K562 (cell line): Measurements from ENCODE around the gene ANO1. TPM values are rescaled to one million over a fixed set of nuclear protein-coding genes. Genes with fewer than 3 reads are reported as not detected.

Experiments used
- ATAC-seq: fragments of 200-7000 bp; cut with Tn5 transposase; 3 replicates; pipeline ENCODE4 v1.9.1; 2020; ENCODE audit warnings: moderate library complexity
- BruUV-seq: library from RNA; stranded (reverse); fragments of 400-500 nt; replicated peaks from 2 replicates; lab custom pipeline; 2021; lab: Mats Ljungman, UMichigan
- CTCF ChIA-PET: fragments of 300-600 bp; formaldehyde crosslinking; extraction: SDS; loops from one replicate; lab custom pipeline; 2021; ENCODE audit warnings: low intra/inter-chr PET ratio; lab: Yijun Ruan, JAX
- POLR2A ChIA-PET: fragments of 300-600, 350-650 bp; sonication (Branson Sonifier 250); formaldehyde crosslinking; extraction: SDS; loops from one replicate; lab custom pipeline; 2021; ENCODE audit warnings: antibody characterized with exemption, inconsistent platforms; lab: Yijun Ruan, JAX
- DNase-seq, 4 experiments: peaks; one replicate each; pipeline versions ENCODE4 v3.0.0 to v3.0.0-alpha.2; 2011 to 2018; ENCODE audit warnings: low spot score in 3 of 4, mixed read lengths in 3 of 4; ENCODE audit errors: extremely low read depth in 1 of 4
- FAIRE-seq: peaks from 2 replicates; lab custom pipeline; 2011; peaks lifted over from hg19 to GRCh38; lab: Jason Lieb, UNC
- H2AFZ ChIP-seq: 2 replicates; pipeline ENCODE4 v1.6.0; 2011; ENCODE audit warnings: low read depth, low read length, control low read depth, inconsistent platforms
- H3K27ac ChIP-seq: fragments of 200-600 bp; 3 replicates; pipeline ENCODE4 v1.8.0; 2011; ENCODE audit warnings: low read depth, mild to moderate bottlenecking, control low read depth, inconsistent platforms, low read length, moderate library complexity, mixed read lengths; ENCODE audit errors: extremely low read depth
- H3K27me3 ChIP-seq, 2 experiments: fragments of 300-600 bp in 1 of 2; 2 replicates in 1 of 2; 3 replicates in 1 of 2; pipeline versions ENCODE4 v1.6.0 to v1.8.0; 2011; ENCODE audit warnings: inconsistent platforms in 2 of 2, low read length in 2 of 2, mild to moderate bottlenecking in 1 of 2, mixed read lengths in 1 of 2, moderate library complexity in 1 of 2; ENCODE audit not compliant: control insufficient read depth in 2 of 2, insufficient read depth in 2 of 2
- H3K36me3 ChIP-seq: fragments of 300-600 bp; 3 replicates; pipeline ENCODE4 v1.8.0; 2011; ENCODE audit warnings: mild to moderate bottlenecking, low read length, inconsistent platforms; ENCODE audit not compliant: control insufficient read depth, insufficient read depth
- H3K4me1 ChIP-seq, 2 experiments: fragments of 200-600 bp in 1 of 2; replicated peaks in 1 of 2; 2 replicates in 1 of 2; 3 replicates in 1 of 2; pipeline versions ENCODE4 v1.5.1 to v1.8.0; 2011; ENCODE audit warnings: inconsistent platforms in 2 of 2, low read length in 2 of 2, mild to moderate bottlenecking in 1 of 2, mixed read lengths in 1 of 2, moderate library complexity in 1 of 2; ENCODE audit not compliant: control insufficient read depth in 2 of 2, insufficient read depth in 2 of 2
- H3K4me2 ChIP-seq: 2 replicates; pipeline ENCODE4 v1.6.1; 2011; ENCODE audit warnings: low read length, control low read depth, inconsistent platforms, mixed read lengths; ENCODE audit not compliant: insufficient read depth
- H3K4me3 ChIP-seq: fragments of 200-600 bp; sonication (generic), shearing (Covaris generic); 2 replicates; pipeline ENCODE4 v1.5.1; 2016; ENCODE audit warnings: control low read depth, inconsistent platforms
- H3K79me2 ChIP-seq: fragments of 200-600 bp; 3 replicates; pipeline ENCODE4 v1.8.0; 2011; ENCODE audit warnings: low read length, inconsistent platforms; ENCODE audit not compliant: control insufficient read depth, insufficient read depth
- H3K9ac ChIP-seq, 2 experiments: 2 replicates each; pipeline versions ENCODE4 v1.6.0 to v1.6.1; 2011; ENCODE audit warnings: low read depth in 2 of 2, low read length in 2 of 2, control low read depth in 1 of 2, inconsistent platforms in 1 of 2, mild to moderate bottlenecking in 1 of 2, mixed read lengths in 1 of 2; ENCODE audit not compliant: insufficient read depth in 1 of 2
- H3K9me1 ChIP-seq: one replicate; pipeline ENCODE4 v1.6.0; 2011; ENCODE audit warnings: inconsistent platforms, mild to moderate bottlenecking, low read length, moderate library complexity; ENCODE audit not compliant: control insufficient read depth, insufficient read depth
- H3K9me3 ChIP-seq: replicated peaks from 2 replicates; pipeline ENCODE4 v1.5.1; 2011; ENCODE audit warnings: low read depth, low read length, inconsistent platforms; ENCODE audit not compliant: control insufficient read depth, insufficient read depth
- H4K20me1 ChIP-seq: replicated peaks from 2 replicates; pipeline ENCODE4 v1.6.1; 2011; ENCODE audit warnings: low read length, inconsistent platforms, mixed read lengths; ENCODE audit not compliant: control insufficient read depth, insufficient read depth
- CEBPG ChIP-seq, 3 experiments: fragments of 200-800 bp in 1 of 3; sonication (Bioruptor generic) in 1 of 3; sonication (generic) in 1 of 3; formaldehyde crosslinking in 1 of 3; IDR thresholded peaks in 2 of 3; conservative IDR thresholded peaks in 1 of 3; 2 replicates each; pipeline versions ENCODE4 v1.6.1 to v1.8.0; 2016 to 2022; ENCODE audit warnings: missing compliant biosample characterization in 2 of 3, missing genetic modification characterization in 2 of 3, mild to moderate bottlenecking in 1 of 3, missing genetic modification reagents in 1 of 3
- HNRNPLL ChIP-seq: fragments of 200-400 bp; formaldehyde crosslinking; IDR thresholded peaks from 2 replicates; pipeline ENCODE4 v1.6.1; 2017; ENCODE audit warnings: low read length, low read depth, mild to moderate bottlenecking; ENCODE audit not compliant: poor library complexity, severe bottlenecking
- MLX ChIP-seq, 2 experiments: fragments of 450-650 bp in 1 of 2; sonication (generic) in 1 of 2; formaldehyde crosslinking; conservative IDR thresholded peaks; 2 replicates each; pipeline versions ENCODE4 v1.4.0 to v1.8.1; 2020 to 2022; ENCODE audit warnings: mild to moderate bottlenecking in 1 of 2, missing genetic modification reagents in 1 of 2
- PATZ1 ChIP-seq: fragments of 250-450 bp; sonication (Bioruptor Pico); IDR thresholded peaks from 2 replicates; pipeline ENCODE4 v1.5.0; 2020; ENCODE audit warnings: mild to moderate bottlenecking, borderline replicate concordance
- SP1 ChIP-seq: sonication (generic); formaldehyde crosslinking; IDR thresholded peaks from 2 replicates; pipeline ENCODE4 v1.8.1; 2022; ENCODE audit warnings: mild to moderate bottlenecking, missing genetic modification reagents
- ZNF408 ChIP-seq: fragments of 250-450 bp; sonication (Bioruptor Pico); IDR thresholded peaks from 2 replicates; pipeline ENCODE4 v1.4.0; 2020; ENCODE audit warnings: low read depth, mild to moderate bottlenecking, moderate library complexity
- WGBS: fragments of 100-300 bp; shearing (Covaris generic); methylation state at CpG from one replicate; pipeline ENCODE4 v1.1.6; 2016; ENCODE audit warnings: low coverage, mixed read lengths; ENCODE audit not compliant: insufficient coverage; ENCODE audit errors: missing lambda C conversion rate; 5-methylcytosine and 5-hydroxymethylcytosine counted together
- in situ Hi-C: fragments of 300-500 bp; cut with MboI; formaldehyde crosslinking; loops from 4 replicates; pipeline ENCODE4 v1.15.0; 2018; ENCODE audit warnings: inconsistent platforms, mixed read lengths
- intact Hi-C: fragments of 100-400 bp; cut with micrococcal nuclease; formaldehyde crosslinking; loops from 2 replicates; pipeline ENCODE4 v1.14.2; 2022
- polyA plus RNA-seq, 8 experiments: library from polyadenylated mRNA; depleted of rRNA in 4 of 8; stranded (reverse) in 5 of 8; unstranded in 3 of 8; fragments of >200 nt; fragmentation: Nextera tagmentation in 2 of 8; fragmentation: Illumina TruSeq in 1 of 8; extraction: Ambion mirVana in 2 of 8; extraction: Trizol in 1 of 8; gene quantifications; 2 replicates each; pipeline versions ENCODE4 v1.2.1 to v1.2.3, GENCODE V29; 2011 to 2014; ENCODE audit warnings: inconsistent platforms in 1 of 8, missing spikeins in 1 of 8
- total RNA-seq, 7 experiments: library from RNA; depleted of rRNA in 6 of 7; stranded (reverse); fragments of >200 nt in 6 of 7; fragmentation: Illumina TruSeq in 2 of 7; extraction: Trizol in 2 of 7; gene quantifications; 2 replicates each; pipeline versions ENCODE4 v1.2.1 to v1.2.3, GENCODE V29; 2011 to 2021; ENCODE audit warnings: low replicate concordance in 1 of 7

ANO1 gene
- total and polyA plus RNA-seq, 9 of the 15 experiments (the other 6 are each of a cell fraction or from before 2014, with no cell fraction given): not detected

GRCh38 chr11:70067591-70068341 lies 10.4 kb upstream of the ANO1 start:
- H3K9me1 ChIP-seq: peaks cover 5% of the 10 kb centered on the region
- H2AFZ ChIP-seq: no peak overlapping the region
- 7% methylated on average over 20 of the region's 20 CpGs for WGBS
- no peak overlapping the region for H3K4me2 ChIP-seq
- H3K4me1 ChIP-seq: no peaks in the 10 kb centered on the region; a peak in 1 of 5 replicates
- H3K4me3 ChIP-seq: no peak overlapping the region
- ChIA-PET POLR2A (no interaction called here), CTCF (interaction anchor here (0.6 kb wide), 1 partner anchor 152 kb away, joined by 6 read pairs; no protein-coding TSS in a partner anchor)
- no peak overlapping the region; a peak in 1 of 4 replicates for H3K9ac ChIP-seq
- TF ChIP-seq HNRNPLL (no peak), MLX (CRISPR knock-in tag; conservative IDR thresholded peaks at IDR 0.05) (no peak)
- FAIRE-seq: no peak
- no peaks in the 10 kb centered on the region for H3K9me3 ChIP-seq
- no peaks in the 10 kb centered on the region for H3K79me2 ChIP-seq
- DNase-seq: no peak
- H4K20me1 ChIP-seq: peaks cover 7% of the 10 kb centered on the region
- no TSS peak for BruUV-seq
- peaks cover 39 to 88% of the 10 kb centered on the region in 2 experiments for H3K27me3 ChIP-seq
- in situ Hi-C loops: no loop called here
- H3K27ac ChIP-seq: no peak overlapping the region
- intact Hi-C loops: no loop called here
- ATAC-seq: no peak
- H3K36me3 ChIP-seq: no peaks in the 10 kb centered on the region

- in situ Hi-C loops: no loop called here
- POLR2A ChIA-PET: interaction anchor here (0.7 kb wide), 1 partner anchor 157 kb away, joined by 4 read pairs; no protein-coding TSS in a partner anchor
- H3K4me3 ChIP-seq: no peak overlapping the region
- H3K9ac ChIP-seq: no peak overlapping the region
- H3K9me1 ChIP-seq: peaks cover 5% of the 10 kb centered on the region
- H3K4me1 ChIP-seq: no peaks in the 10 kb centered on the region; a peak in 1 of 5 replicates
- H3K9me3 ChIP-seq: no peaks in the 10 kb centered on the region
- FAIRE-seq (no peak), DNase-seq (no peak), ATAC-seq (no peak)
- no peaks in the 10 kb centered on the region for H3K36me3 ChIP-seq
- CTCF ChIA-PET: no interaction called here
- no peak overlapping the region for H3K27ac ChIP-seq
- no peak overlapping the region for H3K4me2 ChIP-seq
- BruUV-seq: no TSS peak
- no peak overlapping the region for H2AFZ ChIP-seq
- H4K20me1 ChIP-seq: peaks cover 7% of the 10 kb centered on the region
- intact Hi-C loops: no loop called here
- TF ChIP-seq CEBPG (CRISPR knock-in tag; IDR thresholded peaks at IDR 0.05): no peak
- no peak for TF ChIP-seq CEBPG (tag; conservative IDR thresholded peaks at IDR 0.05 in 1 of 2, IDR thresholded peaks at IDR 0.05 in 1 of 2)
- TF ChIP-seq ZNF408 (CRISPR knock-in tag): no peak
- no peak for TF ChIP-seq SP1 (CRISPR knock-in tag)
- no peak for TF ChIP-seq PATZ1 (CRISPR knock-in tag)
- peaks cover 44 to 94% of the 10 kb centered on the region in 2 experiments for H3K27me3 ChIP-seq
- WGBS: 0% methylated on average over 6 of the region's 6 CpGs
- no peaks in the 10 kb centered on the region for H3K79me2 ChIP-seq
Measured at GRCh38 chr11:70068345-70068744, 9.8 kb upstream of the ANO1 start.
